MM.1S (cell line): ENCODE results near the gene RHOT2.
A peak's percentile ranks its signal among the peaks of the same experiment; 100 is the strongest.

Experiments
- DNase-seq: peaks from one replicate; pipeline ENCODE4 v3.0.0-alpha.2; 2015
- H2AFZ ChIP-seq: fragments of 300-600 bp; sonication (generic); 2 replicates; pipeline ENCODE4 v1.6.0; 2016; ENCODE audit warnings: antibody characterized with exemption, low read length
- H3F3A ChIP-seq: fragments of 300-600 bp; sonication (generic); 2 replicates; pipeline ENCODE4 v1.6.1; 2016; ENCODE audit warnings: mild to moderate bottlenecking, antibody characterized with exemption, low read length, moderate library complexity, mixed read lengths; ENCODE audit not compliant: insufficient read depth
- H3K27ac ChIP-seq: fragments of 300-600 bp; sonication (generic); 2 replicates; pipeline ENCODE4 v1.5.1; 2016; ENCODE audit warnings: mild to moderate bottlenecking, low read length
- H3K27me3 ChIP-seq: fragments of 300-600 bp; sonication (generic); replicated peaks from 2 replicates; pipeline ENCODE4 v1.6.0; 2016; ENCODE audit warnings: low read length; ENCODE audit not compliant: insufficient read depth
- H3K36me3 ChIP-seq: fragments of 300-600 bp; sonication (generic); replicated peaks from 2 replicates; pipeline ENCODE4 v1.6.1; 2016; ENCODE audit warnings: mild to moderate bottlenecking, low read length, mixed read lengths; ENCODE audit not compliant: insufficient read depth
- H3K4me1 ChIP-seq: fragments of 300-600 bp; sonication (generic); 2 replicates; pipeline ENCODE4 v1.6.1; 2016; ENCODE audit warnings: low read length, mixed read lengths
- H3K4me2 ChIP-seq: fragments of 300-600 bp; sonication (generic); 2 replicates; pipeline ENCODE4 v1.6.0; 2016; ENCODE audit warnings: low read depth, low read length
- H3K4me3 ChIP-seq: fragments of 300-600 bp; sonication (generic); 2 replicates; pipeline ENCODE4 v1.5.1; 2016; ENCODE audit warnings: low read length, mixed read lengths
- H3K79me2 ChIP-seq: fragments of 300-600 bp; sonication (generic); 2 replicates; pipeline ENCODE4 v1.6.1; 2016; ENCODE audit warnings: mixed run types, low read length, mixed read lengths
- H3K9ac ChIP-seq: fragments of 300-600 bp; sonication (generic); 2 replicates; pipeline ENCODE4 v1.6.1; 2016; ENCODE audit warnings: low read length, mixed read lengths
- H3K9me2 ChIP-seq: fragments of 300-600 bp; sonication (generic); replicated peaks from 2 replicates; pipeline ENCODE4 v1.6.1; 2016; ENCODE audit warnings: mild to moderate bottlenecking, low read length, mixed read lengths; ENCODE audit not compliant: insufficient read depth
- H3K9me3 ChIP-seq: fragments of 300-600 bp; sonication (generic); replicated peaks from 2 replicates; pipeline ENCODE4 v1.6.1; 2016; ENCODE audit warnings: mild to moderate bottlenecking, low read length, mixed read lengths; ENCODE audit not compliant: insufficient read depth
- H4K20me1 ChIP-seq: fragments of 300-600 bp; sonication (generic); 2 replicates; pipeline ENCODE4 v1.6.1; 2016; ENCODE audit warnings: mild to moderate bottlenecking, low read length, moderate library complexity, mixed read lengths; ENCODE audit not compliant: insufficient read depth
- CTCF ChIP-seq: fragments of 300-600 bp; sonication (generic); IDR thresholded peaks from 2 replicates; pipeline ENCODE4 v1.5.1; 2016; ENCODE audit warnings: antibody characterized with exemption, low read length, mixed read lengths
- EZH2 ChIP-seq: fragments of 300-600 bp; sonication (generic); optimal IDR thresholded peaks from 2 replicates; pipeline ENCODE3; 2017; ENCODE audit warnings: low read depth, mild to moderate bottlenecking, antibody characterized with exemption, low read length, mixed read lengths
- EZH2phosphoT487 ChIP-seq: fragments of 300-600 bp; sonication (generic); IDR thresholded peaks from 2 replicates; pipeline ENCODE4 v1.6.1; 2018; ENCODE audit warnings: antibody characterized with exemption, low read length

Gene RHOT2

GRCh38 chr16:638836-639235, 29.1 kb upstream of the RHOT2 start:
- Histone ChIP-seq H3K9ac (no peak overlapping the region), H3F3A (peaks cover 17% of the 10 kb centered on the region), H3K27ac (no peak overlapping the region), H3K27me3 (no peaks in the 10 kb centered on the region), H2AFZ (no peak overlapping the region), H3K36me3 (no peaks in the 10 kb centered on the region), H3K4me3 (no peak overlapping the region), H3K4me1 (0 out of 2 replicates have a peak, but pooled peaks cover 14% of the 10 kb centered on the region), H3K79me2 (peaks cover 43% of the 10 kb centered on the region), H4K20me1 (no peaks in the 10 kb centered on the region), H3K9me3 (no peaks in the 10 kb centered on the region), H3K9me2 (no peaks in the 10 kb centered on the region), H3K4me2 (no peak overlapping the region)
- TF ChIP-seq CTCF (no peak), EZH2 (no peak), EZH2phosphoT487 (no peak)
- DNase-seq: no peak

- H3K9me2 ChIP-seq: no peaks in the 10 kb centered on the region
- no peaks in the 10 kb centered on the region for H3K27me3 ChIP-seq
- no peaks in the 10 kb centered on the region for H3K36me3 ChIP-seq
- no peak for DNase-seq
- H3K4me2 ChIP-seq: peak overlapping the region; percentile 75; the same call in 1 of the 2 replicates
- H4K20me1 ChIP-seq: no peaks in the 10 kb centered on the region
- H3K9ac ChIP-seq: peak overlapping the region; percentile 95
- H2AFZ ChIP-seq: no peak overlapping the region
- TF ChIP-seq EZH2: no peak
- TF ChIP-seq EZH2phosphoT487: no peak
- no peak for TF ChIP-seq CTCF
- peaks cover 48% of the 10 kb centered on the region for H3K79me2 ChIP-seq
- H3K4me1 ChIP-seq: 0 out of 2 replicates have a peak, but pooled peaks cover 11% of the 10 kb centered on the region
- H3K27ac ChIP-seq: no peak overlapping the region
- peaks cover 17% of the 10 kb centered on the region for H3F3A ChIP-seq
- H3K9me3 ChIP-seq: no peaks in the 10 kb centered on the region
- H3K4me3 ChIP-seq: 0 out of 2 replicates have a peak overlapping the region, but pooled peaks have one; percentile 96
These were observed 27.3 kb upstream of the RHOT2 start for GRCh38 chr16:640614-641013.

GRCh38 chr16:641326-642188, 26.4 kb upstream of the RHOT2 start, which contains the start of gene MCRIP2:
MCRIP2 (plus strand) TSS chr16:641828; CDS start chr16:641992, 164 bp downstream.
- Histone ChIP-seq H3K4me1 (0 out of 2 replicates have a peak, but pooled peaks cover 11% of the 10 kb centered on the region), H3K79me2 (peaks cover 53% of the 10 kb centered on the region), H3K27ac (peak within 1 kb of the TSS; percentile 71; the same call in 1 of the 2 replicates)

More at GRCh38 chr16:641326-642188, 26.4 kb upstream of the RHOT2 start, which contains the start of gene MCRIP2:
- H3K9me3 ChIP-seq: no peaks in the 10 kb centered on the region
- H2AFZ ChIP-seq: peak within 1 kb of the TSS; percentile 47
- H3K27me3 ChIP-seq: no peaks in the 10 kb centered on the region
- no peaks in the 10 kb centered on the region for H4K20me1 ChIP-seq
- peak within 1 kb of the TSS; percentile 96 for H3K4me3 ChIP-seq
- H3K36me3 ChIP-seq: no peaks in the 10 kb centered on the region
- no peaks in the 10 kb centered on the region for H3K9me2 ChIP-seq
- TF ChIP-seq EZH2: no peak
- TF ChIP-seq EZH2phosphoT487: no peak
- no peak for TF ChIP-seq CTCF
- DNase-seq: peak; percentile 91
- H3K9ac ChIP-seq: peak within 1 kb of the TSS; percentile 95
- peaks cover 14% of the 10 kb centered on the region for H3F3A ChIP-seq
- H3K4me2 ChIP-seq: peak within 1 kb of the TSS; percentile 99
